Measurements from ENCODE around the gene H3-3A.

The H3-3A gene

DNA sequence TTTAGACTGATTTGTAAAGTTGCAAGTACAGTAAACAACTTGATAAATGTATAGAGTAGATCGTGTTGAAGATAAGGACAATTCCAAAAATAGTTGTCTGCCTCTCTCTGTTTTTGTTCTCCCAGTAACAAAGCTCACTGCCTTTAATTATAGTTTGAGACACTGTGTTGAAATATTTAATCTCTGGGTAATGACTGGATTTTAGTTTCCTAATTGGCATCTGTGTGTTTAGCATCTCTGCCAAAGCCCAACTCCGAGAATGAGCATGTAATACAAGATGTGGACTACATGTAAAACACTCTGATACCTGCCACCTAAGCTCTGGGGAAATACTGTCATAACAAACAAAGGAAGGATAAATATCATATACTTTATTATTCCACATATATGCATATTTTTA, 35.7 kb upstream of the H3-3A start:
- in situ Hi-C loops (cut with HindIII; ENCODE audit: low pct_ligation_motif_present, low sequenced_read_pairs), result no loop called here
- no peak for DNase-seq
- no peak for TF ChIP-seq CTCF (IDR thresholded peaks at IDR 0.05; ENCODE audit: low read depth, low read length, missing control alignments)
- Histone ChIP-seq H3K27ac (no peak overlapping the region), H3K27me3 (replicated peaks) (no peaks in the 10 kb centered on the region), H3K4me3 (ENCODE audit: low read depth, low read length) (no peak overlapping the region), H3K36me3 (replicated peaks) (no peaks in the 10 kb centered on the region)

DNA sequence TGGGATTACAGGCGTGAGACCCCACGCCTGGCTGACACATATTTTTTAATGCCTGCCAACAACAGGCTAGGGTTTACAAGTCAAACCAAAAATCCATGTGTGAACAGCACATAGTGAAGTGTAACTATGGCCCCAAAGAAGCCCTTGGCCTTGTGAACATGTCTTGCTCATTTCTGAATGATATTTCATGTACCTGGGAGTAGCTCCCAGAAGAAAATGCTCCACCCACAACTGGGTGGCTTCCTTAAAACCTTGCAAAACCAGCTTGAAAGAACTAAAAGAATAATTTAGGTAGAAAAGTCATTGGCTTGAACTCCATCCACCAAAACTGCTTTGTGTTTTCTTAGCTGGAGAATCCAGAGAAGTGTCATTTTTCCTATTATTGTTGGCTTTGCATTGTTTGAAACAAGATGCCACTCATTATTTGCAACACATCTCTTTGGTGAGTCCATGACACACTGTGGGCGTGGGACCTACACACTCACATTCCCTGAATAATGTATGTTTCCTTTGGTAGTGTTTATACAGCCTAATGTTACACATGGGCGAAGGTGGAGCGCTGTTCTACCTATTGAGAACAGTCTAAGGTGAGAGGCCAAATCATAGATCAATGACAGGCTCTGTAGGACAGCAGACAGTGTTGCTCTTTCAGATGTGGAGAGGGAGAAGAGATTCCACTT, 34.8 kb upstream of the H3-3A start:
- Histone ChIP-seq H3K4me3 (ENCODE audit: low read depth, low read length) (no peak overlapping the region), H3K27me3 (replicated peaks) (no peaks in the 10 kb centered on the region), H3K27ac (no peak overlapping the region), H3K36me3 (replicated peaks) (no peaks in the 10 kb centered on the region)
- in situ Hi-C loops (cut with HindIII; ENCODE audit: low pct_ligation_motif_present, low sequenced_read_pairs), result no loop called here
- no peak for TF ChIP-seq CTCF (IDR thresholded peaks at IDR 0.05; ENCODE audit: low read depth, low read length, missing control alignments)
- DNase-seq, result no peak

DNA sequence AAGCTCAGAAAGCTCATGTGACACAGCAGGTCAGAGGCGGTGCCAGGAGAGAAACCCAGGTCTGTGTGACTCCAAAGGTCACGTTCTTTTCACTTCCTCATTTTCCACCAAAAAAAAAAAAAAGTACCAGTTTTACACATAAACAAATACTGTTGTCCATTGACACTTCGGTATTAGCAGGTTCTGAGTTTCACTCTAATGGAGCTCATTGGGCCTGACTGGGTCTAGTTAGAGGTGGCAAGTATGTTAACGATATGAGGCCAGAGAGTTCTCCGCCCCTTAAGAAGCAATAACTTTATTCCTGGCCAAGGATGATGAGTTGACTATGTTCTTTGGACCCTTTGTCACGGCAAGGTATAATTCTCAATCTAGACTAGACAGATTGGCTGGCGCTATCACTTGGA, 33.4 kb upstream of the H3-3A start:
- in situ Hi-C loops (cut with HindIII; ENCODE audit: low pct_ligation_motif_present, low sequenced_read_pairs), result no loop called here
- no peak for TF ChIP-seq CTCF (IDR thresholded peaks at IDR 0.05; ENCODE audit: low read depth, low read length, missing control alignments)
- no peak overlapping the region for H3K27ac ChIP-seq

GRCh38 chr1:226029568-226030225, 32.8 kb upstream of the H3-3A start:
- Histone ChIP-seq H3K27ac (no peak overlapping the region), H3K36me3 (replicated peaks) (no peaks in the 10 kb centered on the region), H3K4me3 (ENCODE audit: low read depth, low read length) (no peak overlapping the region), H3K27me3 (replicated peaks) (no peaks in the 10 kb centered on the region)
- DNase-seq, result no peak
- in situ Hi-C loops (cut with HindIII; ENCODE audit: low pct_ligation_motif_present, low sequenced_read_pairs), result no loop called here
- no peak for TF ChIP-seq CTCF (IDR thresholded peaks at IDR 0.05; ENCODE audit: low read depth, low read length, missing control alignments)

More for the DNA sequence above, 33.4 kb upstream of the H3-3A start:
- Histone ChIP-seq H3K27me3 (replicated peaks) (no peaks in the 10 kb centered on the region), H3K36me3 (replicated peaks) (no peaks in the 10 kb centered on the region), H3K4me3 (ENCODE audit: low read depth, low read length) (no peak overlapping the region)
- DNase-seq, result no peak

DNA sequence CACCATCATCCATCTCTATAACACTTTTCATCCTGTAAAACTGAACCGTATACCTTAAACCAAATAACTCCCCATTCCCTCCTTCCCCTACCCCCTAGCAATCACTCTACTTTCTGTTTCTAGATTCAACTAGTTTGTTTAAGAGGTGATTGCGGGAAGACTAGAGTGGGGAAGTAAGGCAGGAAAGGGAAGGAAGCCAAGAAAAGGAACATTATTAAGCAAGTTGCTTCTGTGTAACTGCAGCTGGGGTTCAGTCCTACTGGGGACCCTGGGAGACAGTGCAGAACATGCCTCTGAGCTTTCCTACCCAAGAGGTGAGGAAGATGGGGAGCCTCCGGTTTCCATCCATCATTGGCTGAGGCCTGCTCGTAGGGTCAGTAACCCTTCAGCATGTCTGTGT, 28.9 kb upstream of the H3-3A start:
- in situ Hi-C loops (cut with HindIII; ENCODE audit: low pct_ligation_motif_present, low sequenced_read_pairs), result no loop called here
- Histone ChIP-seq H3K4me3 (ENCODE audit: low read depth, low read length) (no peak overlapping the region), H3K27me3 (replicated peaks) (no peaks in the 10 kb centered on the region), H3K27ac (no peak overlapping the region), H3K36me3 (replicated peaks) (no peaks in the 10 kb centered on the region)
- TF ChIP-seq CTCF (IDR thresholded peaks at IDR 0.05; ENCODE audit: low read depth, low read length, missing control alignments), result no peak
- no peak for DNase-seq
